ENCODE results near the gene METTL6. TPM values are rescaled to one million over a fixed set of nuclear protein-coding genes. Genes with fewer than 3 reads are reported as not detected.

The METTL6 gene
- total RNA-seq, 1 donor from 2014 or later = 27.3 TPM

- peaks cover 2% of the 10 kb centered on the region for H3K36me3 Mint-ChIP-seq (ENCODE audit: low read depth)
These were observed 22.3 kb upstream of the METTL6 start for GRCh38 chr3:15449489-15450224.

GRCh38 chr3:15443826-15444524 lies 16.6 kb upstream of the METTL6 start:
- Mint-ChIP-seq H3K9me3 (no peaks in the 10 kb centered on the region), H3K4me3 (no peak overlapping the region), H3K27me3 (ENCODE audit: low read depth) (no peaks in the 10 kb centered on the region), H3K27ac (ENCODE audit: unreplicated experiment) (no peak overlapping the region), H3K4me1 (no peaks in the 10 kb centered on the region), H3K36me3 (ENCODE audit: low read depth) (peaks cover 10% of the 10 kb centered on the region)
- no peak for DNase-seq (ENCODE audit: low read depth, low spot score)
- TF ChIP-seq, protein P1, sequence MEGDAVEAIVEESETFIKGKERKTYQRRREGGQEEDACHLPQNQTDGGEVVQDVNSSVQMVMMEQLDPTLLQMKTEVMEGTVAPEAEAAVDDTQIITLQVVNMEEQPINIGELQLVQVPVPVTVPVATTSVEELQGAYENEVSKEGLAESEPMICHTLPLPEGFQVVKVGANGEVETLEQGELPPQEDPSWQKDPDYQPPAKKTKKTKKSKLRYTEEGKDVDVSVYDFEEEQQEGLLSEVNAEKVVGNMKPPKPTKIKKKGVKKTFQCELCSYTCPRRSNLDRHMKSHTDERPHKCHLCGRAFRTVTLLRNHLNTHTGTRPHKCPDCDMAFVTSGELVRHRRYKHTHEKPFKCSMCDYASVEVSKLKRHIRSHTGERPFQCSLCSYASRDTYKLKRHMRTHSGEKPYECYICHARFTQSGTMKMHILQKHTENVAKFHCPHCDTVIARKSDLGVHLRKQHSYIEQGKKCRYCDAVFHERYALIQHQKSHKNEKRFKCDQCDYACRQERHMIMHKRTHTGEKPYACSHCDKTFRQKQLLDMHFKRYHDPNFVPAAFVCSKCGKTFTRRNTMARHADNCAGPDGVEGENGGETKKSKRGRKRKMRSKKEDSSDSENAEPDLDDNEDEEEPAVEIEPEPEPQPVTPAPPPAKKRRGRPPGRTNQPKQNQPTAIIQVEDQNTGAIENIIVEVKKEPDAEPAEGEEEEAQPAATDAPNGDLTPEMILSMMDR (conservative IDR thresholded peaks at IDR 0.05) = no peak

More at GRCh38 chr3:15449489-15450224, 22.3 kb upstream of the METTL6 start:
- TF ChIP-seq, protein P1 (conservative IDR thresholded peaks at IDR 0.05) = no peak
- Mint-ChIP-seq H3K9me3 (no peaks in the 10 kb centered on the region), H3K27me3 (ENCODE audit: low read depth) (no peaks in the 10 kb centered on the region), H3K4me3 (no peak overlapping the region), H3K27ac (ENCODE audit: unreplicated experiment) (no peak overlapping the region), H3K4me1 (no peaks in the 10 kb centered on the region)
- DNase-seq (ENCODE audit: low read depth, low spot score) = no peak

- peak overlapping the region; percentile 21 for H3K27ac Mint-ChIP-seq (ENCODE audit: unreplicated experiment)
- H3K9me3 Mint-ChIP-seq = no peaks in the 10 kb centered on the region
- H3K36me3 Mint-ChIP-seq (ENCODE audit: low read depth) = peaks cover 10% of the 10 kb centered on the region
- no peaks in the 10 kb centered on the region for H3K27me3 Mint-ChIP-seq (ENCODE audit: low read depth)
- DNase-seq (ENCODE audit: low read depth, low spot score) = no peak
- TF ChIP-seq, protein P1 (conservative IDR thresholded peaks at IDR 0.05) = no peak
- H3K4me1 Mint-ChIP-seq = no peaks in the 10 kb centered on the region
- no peak overlapping the region for H3K4me3 Mint-ChIP-seq
These were observed 13.5 kb upstream of the METTL6 start for GRCh38 chr3:15440891-15441290.

DNA sequence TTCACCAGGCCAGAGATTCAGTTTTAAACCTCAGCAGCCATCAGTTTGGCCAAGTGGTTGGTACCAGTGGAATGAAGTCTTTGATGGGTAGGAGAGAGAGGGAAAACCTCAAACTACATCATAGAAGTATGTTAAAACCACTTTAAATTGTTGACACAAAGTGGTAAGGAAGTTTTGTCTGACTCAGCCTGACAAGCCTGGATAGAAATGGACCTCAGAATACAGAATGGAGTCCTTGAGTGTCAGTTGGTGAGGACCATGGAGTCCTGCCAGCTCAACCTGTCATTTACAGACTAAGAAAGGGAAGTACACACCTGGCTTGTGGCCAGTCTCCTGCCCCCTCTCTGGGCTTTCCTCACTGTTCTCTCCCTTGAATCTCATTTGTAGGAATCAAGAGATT lies 12.1 kb upstream of the METTL6 start:
- DNase-seq (ENCODE audit: low read depth, low spot score) = no peak
- TF ChIP-seq, protein P1 (conservative IDR thresholded peaks at IDR 0.05) = no peak
- Mint-ChIP-seq H3K4me3 (no peak overlapping the region), H3K27ac (ENCODE audit: unreplicated experiment) (no peak overlapping the region), H3K9me3 (no peaks in the 10 kb centered on the region), H3K27me3 (ENCODE audit: low read depth) (no peaks in the 10 kb centered on the region), H3K4me1 (no peaks in the 10 kb centered on the region), H3K36me3 (ENCODE audit: low read depth) (peaks cover 10% of the 10 kb centered on the region)

DNA sequence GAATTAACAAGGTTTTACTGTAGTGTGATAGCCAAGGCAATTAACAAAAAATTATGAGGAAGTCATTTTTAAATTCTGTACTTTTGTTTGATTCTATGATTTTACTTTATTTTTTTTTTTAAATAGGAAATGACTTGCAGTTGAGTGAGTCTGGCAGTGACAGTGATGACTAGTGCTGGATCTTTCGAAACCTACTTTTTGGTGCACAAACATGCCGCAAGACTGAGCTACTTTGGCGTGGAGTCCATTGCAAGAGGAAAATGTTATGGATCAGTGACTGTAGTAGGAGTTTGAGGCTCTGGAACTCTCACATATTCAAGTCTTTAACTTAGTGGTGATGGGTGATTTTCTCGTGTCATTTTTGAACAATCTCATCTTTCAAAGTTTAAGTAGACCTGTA lies 11.6 kb upstream of the METTL6 start:
- Mint-ChIP-seq H3K9me3 (no peaks in the 10 kb centered on the region), H3K36me3 (ENCODE audit: low read depth) (peaks cover 10% of the 10 kb centered on the region), H3K4me1 (no peaks in the 10 kb centered on the region), H3K4me3 (no peak overlapping the region), H3K27me3 (ENCODE audit: low read depth) (no peaks in the 10 kb centered on the region), H3K27ac (ENCODE audit: unreplicated experiment) (no peak overlapping the region)
- DNase-seq (ENCODE audit: low read depth, low spot score) = no peak
- TF ChIP-seq, protein P1 (conservative IDR thresholded peaks at IDR 0.05) = no peak
